Measurements from ENCODE around the gene CDC25B.

The CDC25B gene

DNA sequence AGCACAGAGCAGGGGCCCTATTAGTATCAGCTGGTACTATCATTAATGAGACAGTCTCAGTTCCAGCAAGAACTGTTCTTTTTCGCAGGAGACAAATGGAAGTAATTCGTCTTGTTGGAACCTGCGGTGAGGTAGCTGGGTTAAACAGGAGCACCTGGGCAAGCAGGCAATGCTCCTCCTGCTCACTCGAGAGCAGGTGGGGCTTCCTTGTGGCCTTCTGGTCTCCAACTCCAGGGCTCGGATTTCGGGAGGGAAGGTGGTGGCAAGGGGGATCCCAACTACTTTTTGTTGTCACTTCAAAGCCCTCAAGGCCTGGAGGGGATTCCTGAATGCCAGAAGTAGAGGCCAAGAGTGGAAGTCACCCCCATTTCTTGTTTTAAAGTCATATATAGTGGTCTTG, 13.5 kb upstream of the CDC25B start:
- no peak for TF ChIP-seq SIN3A (IDR thresholded peaks at IDR 0.05; ENCODE audit: borderline replicate concordance, insufficient read depth, low read length)
- TF ChIP-seq, protein P1, sequence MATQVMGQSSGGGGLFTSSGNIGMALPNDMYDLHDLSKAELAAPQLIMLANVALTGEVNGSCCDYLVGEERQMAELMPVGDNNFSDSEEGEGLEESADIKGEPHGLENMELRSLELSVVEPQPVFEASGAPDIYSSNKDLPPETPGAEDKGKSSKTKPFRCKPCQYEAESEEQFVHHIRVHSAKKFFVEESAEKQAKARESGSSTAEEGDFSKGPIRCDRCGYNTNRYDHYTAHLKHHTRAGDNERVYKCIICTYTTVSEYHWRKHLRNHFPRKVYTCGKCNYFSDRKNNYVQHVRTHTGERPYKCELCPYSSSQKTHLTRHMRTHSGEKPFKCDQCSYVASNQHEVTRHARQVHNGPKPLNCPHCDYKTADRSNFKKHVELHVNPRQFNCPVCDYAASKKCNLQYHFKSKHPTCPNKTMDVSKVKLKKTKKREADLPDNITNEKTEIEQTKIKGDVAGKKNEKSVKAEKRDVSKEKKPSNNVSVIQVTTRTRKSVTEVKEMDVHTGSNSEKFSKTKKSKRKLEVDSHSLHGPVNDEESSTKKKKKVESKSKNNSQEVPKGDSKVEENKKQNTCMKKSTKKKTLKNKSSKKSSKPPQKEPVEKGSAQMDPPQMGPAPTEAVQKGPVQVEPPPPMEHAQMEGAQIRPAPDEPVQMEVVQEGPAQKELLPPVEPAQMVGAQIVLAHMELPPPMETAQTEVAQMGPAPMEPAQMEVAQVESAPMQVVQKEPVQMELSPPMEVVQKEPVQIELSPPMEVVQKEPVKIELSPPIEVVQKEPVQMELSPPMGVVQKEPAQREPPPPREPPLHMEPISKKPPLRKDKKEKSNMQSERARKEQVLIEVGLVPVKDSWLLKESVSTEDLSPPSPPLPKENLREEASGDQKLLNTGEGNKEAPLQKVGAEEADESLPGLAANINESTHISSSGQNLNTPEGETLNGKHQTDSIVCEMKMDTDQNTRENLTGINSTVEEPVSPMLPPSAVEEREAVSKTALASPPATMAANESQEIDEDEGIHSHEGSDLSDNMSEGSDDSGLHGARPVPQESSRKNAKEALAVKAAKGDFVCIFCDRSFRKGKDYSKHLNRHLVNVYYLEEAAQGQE (IDR thresholded peaks at IDR 0.05; ENCODE audit: insufficient read depth in 1 of 2, low read depth in 2 of 2, low read length in 2 of 2), result no peak
- no peak for TF ChIP-seq TAF1 (IDR thresholded peaks at IDR 0.05; ENCODE audit: borderline replicate concordance, insufficient read depth, low read length)
- TF ChIP-seq FOXP2 (optimal IDR thresholded peaks at IDR 0.05; ENCODE audit: borderline replicate concordance, extremely low read depth, extremely low read length, insufficient read depth), result no peak
- no peak for TF ChIP-seq POLR2AphosphoS5 (IDR thresholded peaks at IDR 0.05; ENCODE audit: low read depth, low read length)

DNA sequence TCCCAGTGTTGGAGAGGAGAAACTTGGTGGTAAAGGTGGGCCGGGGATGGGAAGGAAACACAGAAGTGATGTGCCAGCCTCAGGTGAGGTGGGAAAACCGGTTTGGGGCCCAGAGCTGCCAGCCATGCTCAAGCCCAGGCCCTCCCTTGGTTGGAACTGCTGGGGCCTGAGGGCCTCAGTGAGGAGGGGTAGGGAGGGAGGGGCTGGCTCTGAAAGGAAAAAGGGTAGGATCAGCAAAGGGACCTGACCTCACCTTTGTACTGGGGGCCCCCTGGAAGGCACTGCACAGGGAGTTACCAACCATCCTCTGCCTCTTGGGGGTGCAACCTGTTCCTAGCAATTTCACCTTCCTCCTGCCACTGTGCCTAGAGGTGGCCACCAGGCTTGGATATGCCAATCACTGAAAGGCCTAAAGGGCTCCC, 13.0 kb upstream of the CDC25B start:
- TF ChIP-seq SIN3A (IDR thresholded peaks at IDR 0.05; ENCODE audit: borderline replicate concordance, insufficient read depth, low read length), result no peak
- TF ChIP-seq, protein P1 (IDR thresholded peaks at IDR 0.05; ENCODE audit: insufficient read depth in 1 of 2, low read depth in 2 of 2, low read length in 2 of 2), result no peak
- TF ChIP-seq TAF1 (IDR thresholded peaks at IDR 0.05; ENCODE audit: borderline replicate concordance, insufficient read depth, low read length), result no peak
- 0 out of 2 replicates have a peak, but pooled peaks have one; percentile 7 for TF ChIP-seq POLR2AphosphoS5 (IDR thresholded peaks at IDR 0.05; ENCODE audit: low read depth, low read length)
- TF ChIP-seq FOXP2 (optimal IDR thresholded peaks at IDR 0.05; ENCODE audit: borderline replicate concordance, extremely low read depth, extremely low read length, insufficient read depth), result no peak

DNA sequence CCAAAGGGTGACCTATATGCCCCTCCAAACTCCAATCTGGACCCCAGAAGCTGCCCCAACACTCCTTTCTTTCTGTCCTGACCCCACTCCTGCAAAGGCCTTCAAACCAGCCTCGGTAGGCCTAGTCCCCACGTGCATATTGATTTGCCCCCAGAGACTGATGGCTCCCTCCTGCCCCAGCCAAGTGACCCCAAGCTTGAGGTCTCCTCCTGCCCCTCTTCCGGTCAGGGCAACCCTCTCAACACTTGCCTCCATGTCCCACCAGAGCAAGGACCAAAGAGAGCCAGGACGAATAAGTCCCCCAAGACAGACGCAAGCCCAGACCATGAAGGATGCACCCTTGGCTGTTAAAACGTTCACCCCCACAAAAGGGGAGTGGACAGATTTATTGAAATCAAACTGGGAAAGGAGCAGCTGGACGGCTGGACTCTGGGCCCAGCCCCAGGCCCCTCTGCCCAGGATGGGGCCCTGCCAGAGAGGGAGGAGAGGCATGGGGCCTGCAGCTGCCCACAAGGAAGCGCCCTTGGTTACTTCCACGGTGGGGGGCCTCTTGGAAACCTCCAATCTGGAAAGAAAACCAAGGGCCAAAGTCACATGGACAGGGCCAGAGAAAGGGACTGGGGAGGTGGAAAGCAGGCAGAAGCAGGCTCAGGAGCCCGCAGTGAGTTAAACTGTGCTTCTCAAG, 12.5 kb upstream of the CDC25B start:
- TF ChIP-seq POLR2AphosphoS5 (IDR thresholded peaks at IDR 0.05; ENCODE audit: low read depth, low read length) (0 out of 2 replicates have a peak, but pooled peaks have one; percentile 5), FOXP2 (optimal IDR thresholded peaks at IDR 0.05; ENCODE audit: borderline replicate concordance, extremely low read depth, extremely low read length, insufficient read depth) (no peak), TAF1 (IDR thresholded peaks at IDR 0.05; ENCODE audit: borderline replicate concordance, insufficient read depth, low read length) (no peak), SIN3A (IDR thresholded peaks at IDR 0.05; ENCODE audit: borderline replicate concordance, insufficient read depth, low read length) (no peak)
- TF ChIP-seq, protein P1 (IDR thresholded peaks at IDR 0.05; ENCODE audit: insufficient read depth in 1 of 2, low read depth in 2 of 2, low read length in 2 of 2), result no peak

DNA sequence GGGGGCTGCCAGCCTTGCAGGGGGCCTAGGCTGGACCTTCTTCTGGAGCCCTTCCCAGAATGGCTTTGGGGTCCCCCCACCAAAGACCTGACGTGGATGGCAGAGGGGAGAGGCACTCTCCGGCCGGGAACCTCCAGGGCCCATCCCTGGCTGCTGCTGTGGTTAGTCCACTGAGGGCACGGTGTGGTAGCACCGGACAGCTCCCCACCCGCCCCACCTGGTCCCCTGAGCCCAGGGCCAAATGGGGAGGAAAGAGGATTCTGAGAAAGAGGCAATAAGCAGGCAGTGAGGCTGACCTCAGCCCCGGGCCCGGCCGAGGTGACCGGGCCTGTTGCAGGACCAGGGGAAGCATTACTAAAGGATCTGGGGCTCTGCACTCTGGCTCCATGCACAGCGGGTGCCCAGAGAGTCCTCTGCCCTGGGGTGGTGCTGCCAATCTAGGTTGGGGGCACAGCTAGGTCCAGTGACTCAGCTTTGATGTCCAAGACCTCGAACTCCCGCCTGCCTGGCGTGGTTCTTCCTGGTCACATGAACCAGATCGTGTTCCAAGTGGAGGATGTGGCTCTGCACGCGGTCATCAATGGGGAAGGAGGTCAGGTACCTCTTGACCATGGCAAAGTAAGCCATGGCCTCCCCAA, 11.8 kb upstream of the CDC25B start:
- TF ChIP-seq POLR2AphosphoS5 (IDR thresholded peaks at IDR 0.05; ENCODE audit: low read depth, low read length), result no peak; the same call in 1 of the 2 replicates
- TF ChIP-seq, protein P1 (IDR thresholded peaks at IDR 0.05; ENCODE audit: insufficient read depth in 1 of 2, low read depth in 2 of 2, low read length in 2 of 2), result peak; percentile 48 to 71; a peak in 2 of 4 replicates
